NCI-H748 treated with DMSO at 0.1 percent for 48 hours (cell line): ENCODE measurements around the gene OR52A5.

Experiments
- DNase-seq: peaks from one replicate; lab custom pipeline; 2025; lab: John Stamatoyannopoulos, UW

OR52A5 gene

GRCh38 chr11:5115339-5115738, 22.8 kb downstream of the OR52A5 start:
- no peak for DNase-seq

- no peak for DNase-seq
Observed at GRCh38 chr11:5107285-5107684, 30.9 kb downstream of the OR52A5 start.

DNA sequence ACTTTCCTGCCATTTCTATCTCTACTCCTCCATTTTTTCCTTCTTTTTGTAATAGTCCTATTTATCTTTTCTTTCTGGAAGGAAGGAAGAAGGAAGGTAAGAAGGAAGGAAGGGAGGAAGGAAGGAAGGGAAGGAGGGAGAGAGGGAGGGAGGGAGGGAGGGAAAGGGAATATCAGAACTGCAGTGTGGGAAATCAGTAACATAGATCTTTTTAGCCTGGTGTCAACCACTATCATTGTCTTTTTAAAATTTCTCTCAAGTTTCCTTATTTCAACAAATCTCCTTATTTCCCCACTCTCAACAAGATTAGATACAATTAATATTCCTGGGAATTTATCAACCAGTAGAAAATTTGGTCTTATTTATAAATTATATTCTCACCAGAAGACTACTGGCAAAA, 35.1 kb downstream of the OR52A5 start:
- no peak for DNase-seq

DNA sequence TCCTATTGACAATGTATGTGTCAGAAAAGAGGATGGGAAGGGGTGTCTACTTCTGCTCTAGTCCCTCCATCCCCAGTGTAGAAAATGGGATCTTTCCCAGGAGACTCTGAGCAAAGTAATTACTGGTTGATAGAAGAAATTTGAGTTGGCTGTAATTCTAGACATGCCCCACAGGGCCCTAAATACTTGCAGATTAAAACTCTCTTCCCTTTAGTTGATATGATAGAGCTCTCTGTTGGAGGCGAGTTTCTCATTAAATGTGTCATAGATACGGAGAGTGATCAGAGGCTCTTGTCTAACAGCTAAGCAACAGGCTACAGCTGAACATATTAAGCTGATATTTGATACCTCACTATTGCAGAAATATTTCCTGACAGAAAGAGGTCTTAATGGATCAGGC, 35.9 kb downstream of the OR52A5 start:
- DNase-seq: no peak

GRCh38 chr11:5096011-5096410, 42.1 kb downstream of the OR52A5 start:
- no peak for DNase-seq

DNA sequence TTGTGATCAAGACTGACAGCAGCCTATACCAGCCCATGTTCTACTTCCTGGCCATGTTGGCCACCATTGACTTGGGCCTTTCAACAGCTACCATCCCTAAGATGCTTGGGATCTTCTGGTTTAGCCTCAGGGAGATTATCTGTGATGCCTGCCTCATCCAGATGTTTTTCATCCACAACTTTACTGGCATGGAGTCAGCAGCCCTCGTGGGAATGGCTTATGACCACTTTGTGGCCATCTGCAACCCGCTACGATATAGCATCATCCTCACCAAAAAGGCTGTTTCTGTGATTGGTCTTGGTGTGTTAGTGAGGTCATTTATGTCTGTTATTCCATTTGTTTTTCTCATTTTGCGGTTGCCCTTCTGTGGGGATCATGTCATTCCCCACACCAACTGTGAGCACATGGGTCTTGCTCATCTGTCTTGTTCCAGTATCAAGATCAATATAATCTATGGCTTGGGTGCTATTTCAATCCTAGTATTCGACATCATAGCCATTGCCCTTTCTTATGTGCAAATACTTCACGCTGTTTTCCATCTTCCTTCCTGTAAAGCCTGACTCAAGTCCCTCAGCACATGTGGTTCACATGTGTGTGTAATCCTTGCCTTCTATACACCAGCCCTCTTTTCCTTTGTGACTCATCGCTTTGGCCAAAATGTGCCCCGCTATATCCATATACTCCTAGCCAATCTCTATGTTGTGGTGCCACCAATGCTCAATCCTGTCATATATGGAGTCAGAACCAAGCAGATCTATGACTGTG, 45.2 kb downstream of the OR52A5 start:
- DNase-seq: no peak

GRCh38 chr11:5090668-5091067, 47.5 kb downstream of the OR52A5 start:
- no peak for DNase-seq

DNA sequence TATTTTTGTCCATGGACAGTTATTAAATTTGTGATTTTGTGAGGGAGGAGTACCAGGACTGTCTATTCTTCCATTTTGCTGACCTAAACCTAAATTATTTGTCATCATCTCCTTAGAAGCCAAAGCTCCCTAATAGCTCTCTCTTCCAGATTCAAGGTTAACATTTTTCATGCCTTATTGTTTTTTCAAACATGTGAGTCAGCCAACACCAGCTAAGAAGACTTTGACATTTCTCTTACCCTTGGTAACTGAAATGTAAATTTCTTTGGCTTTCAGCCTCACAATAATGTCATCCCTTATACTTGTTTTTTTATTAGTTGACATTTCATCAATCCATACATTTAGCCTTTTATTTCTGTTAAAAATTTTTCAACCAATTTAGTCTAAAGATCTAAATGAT, 49.6 kb downstream of the OR52A5 start:
- DNase-seq: no peak

GRCh38 chr11:5083602-5084001, 54.6 kb downstream of the OR52A5 start:
- DNase-seq: no peak

- no peak for DNase-seq
Observed at GRCh38 chr11:5081405-5081804, 56.8 kb downstream of the OR52A5 start.
